Measurements from ENCODE around the gene USP1. TPM values are rescaled to one million over a fixed set of nuclear protein-coding genes. Genes with fewer than 3 reads are reported as not detected.

USP1 gene
- polyA plus RNA-seq, 2 of the 4 experiments (the other 2 are of a cell fraction): 23.5 to 31.4 TPM

DNA sequence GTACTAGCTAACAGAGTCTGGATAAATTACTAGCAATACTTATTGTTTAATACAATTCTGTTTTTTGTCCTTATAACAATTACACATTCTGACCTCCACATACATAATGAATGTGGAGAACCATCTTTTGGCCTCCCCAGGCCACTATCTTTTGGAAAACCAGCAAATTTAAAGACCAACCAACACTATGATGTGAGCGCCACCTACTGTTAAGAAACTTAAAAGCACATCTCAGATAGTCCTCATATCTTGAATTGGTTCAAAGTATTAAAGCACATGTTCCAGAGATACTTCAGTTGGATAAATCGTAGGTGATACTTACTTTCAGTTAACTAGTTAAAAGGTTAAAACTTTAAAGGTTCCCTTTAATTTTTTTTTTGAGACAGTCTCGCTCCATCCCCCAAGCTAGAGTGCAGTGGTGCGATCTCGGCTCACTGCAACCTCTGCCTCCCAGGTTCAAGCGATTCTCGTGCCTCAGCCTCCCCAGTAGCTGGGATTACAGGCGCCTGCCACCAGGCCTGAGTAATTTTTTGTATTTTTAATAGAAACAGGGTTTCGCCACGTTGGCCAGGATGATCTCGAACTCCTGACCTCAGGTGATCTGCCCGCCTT lies 29.3 kb upstream of the USP1 start:
- Histone ChIP-seq H3K27ac (no peak overlapping the region), H3K4me2 (no peak overlapping the region), H3K9me3 (no peaks in the 10 kb centered on the region), H3K4me3 (no peak overlapping the region), H3K4me1 (no peaks in the 10 kb centered on the region)
- TF ChIP-seq NPAS2 (CRISPR knock-in tag; IDR thresholded peaks at IDR 0.05; ENCODE audit: borderline replicate concordance): no peak
- TF ChIP-seq RAD21 (conservative IDR thresholded peaks at IDR 0.05 in 1 of 2, IDR thresholded peaks at IDR 0.05 in 1 of 2): peak; percentile 87 to 90
- no peak for TF ChIP-seq ZFP36 (IDR thresholded peaks at IDR 0.05; ENCODE audit: borderline replicate concordance, partially characterized antibody)
- TF ChIP-seq MAFK (IDR thresholded peaks at IDR 0.05; ENCODE audit: partially characterized antibody): no peak
- TF ChIP-seq SMC3 (IDR thresholded peaks at IDR 0.05): peak; percentile 91
- peak; percentile 80 for TF ChIP-seq CTCF (IDR thresholded peaks at IDR 0.05)
- DNase-seq (ENCODE audit: low read depth in 1 of 2, low spot score in 1 of 2) (peak; percentile 18 to 46), ATAC-seq (peak; percentile 50 to 80; a peak in 4 of 6 replicates), FAIRE-seq (no peak)
- POLR2A ChIA-PET: no interaction called here
- 43% methylated on average over 12 of the region's 12 CpGs for WGBS (ENCODE audit: missing lambda C conversion rate)
- CTCF ChIA-PET: interaction anchor here (0.6 to 9.5 kb wide), 29 partner anchors 10 to 1448 kb away, joined by 3 to 141 read pairs (median 3); no protein-coding TSS in a partner anchor

- no peak for DNase-seq (ENCODE audit: low read depth in 1 of 2, low spot score in 1 of 2)
- TF ChIP-seq POLR2AphosphoS2 (conservative IDR thresholded peaks at IDR 0.05; ENCODE audit: low read length) (no peak), RAD21 (conservative IDR thresholded peaks at IDR 0.05 in 1 of 2, IDR thresholded peaks at IDR 0.05 in 1 of 2) (no peak)
- no peaks in the 10 kb centered on the region for H3K9me3 ChIP-seq
- H3K27ac ChIP-seq: no peak overlapping the region
- no peak overlapping the region for H3K4me3 ChIP-seq
- no peak for FAIRE-seq
- H3K4me2 ChIP-seq: no peak overlapping the region
- POLR2A ChIA-PET: interaction anchor here (0.8 kb wide), 1 partner anchor 20 kb away, joined by 3 read pairs; no protein-coding TSS in a partner anchor
- WGBS (ENCODE audit: missing lambda C conversion rate): 82% methylated on average over 8 of the region's 8 CpGs
- CTCF ChIA-PET: interaction anchor here (3.8 kb wide), 1 partner anchor 240 kb away, joined by 19 read pairs; no protein-coding TSS in a partner anchor
- H3K4me1 ChIP-seq: no peaks in the 10 kb centered on the region
- no peak for ATAC-seq
These were observed 21.2 kb upstream of the USP1 start for GRCh38 chr1:62415687-62416086.

GRCh38 chr1:62417351-62417999 lies 19.4 kb upstream of the USP1 start:
- H3K4me2 ChIP-seq: no peak overlapping the region
- no peak for FAIRE-seq
- H3K4me3 ChIP-seq: no peak overlapping the region
- CTCF ChIA-PET: interaction anchor here (1.5 to 2.4 kb wide), 4 partner anchors 10 to 329 kb away, joined by 3 to 12 read pairs (median 6); no protein-coding TSS in a partner anchor
- H3K9me3 ChIP-seq: no peaks in the 10 kb centered on the region
- POLR2A ChIA-PET: no interaction called here
- DNase-seq (ENCODE audit: low read depth in 1 of 2, low spot score in 1 of 2): no peak
- TF ChIP-seq JUN (IDR thresholded peaks at IDR 0.05) (no peak), FOSB (CRISPR knock-in tag; IDR thresholded peaks at IDR 0.05) (no peak), TP53 (CRISPR knock-in tag; IDR thresholded peaks at IDR 0.05) (no peak), REST (IDR thresholded peaks at IDR 0.05) (no peak), HOXB13 (CRISPR knock-in tag; IDR thresholded peaks at IDR 0.05; ENCODE audit: low read depth) (no peak), KDM1A (IDR thresholded peaks at IDR 0.05; ENCODE audit: low read depth) (no peak), RNF2 (IDR thresholded peaks at IDR 0.05; ENCODE audit: borderline replicate concordance, low read depth) (no peak)
- no peak overlapping the region for H3K27ac ChIP-seq
- 17% methylated on average over 2 of the region's 2 CpGs for WGBS (ENCODE audit: missing lambda C conversion rate)
- H3K4me1 ChIP-seq: no peaks in the 10 kb centered on the region
- no peak for ATAC-seq

Data from A549 (cell line).